Mammary epithelial cell (primary cell): ENCODE data around the gene BPIFB6.

ENCODE experiments used
- EZH2 ChIP-seq: IDR thresholded peaks from 2 replicates; pipeline ENCODE4 v1.6.1; 2012; ENCODE audit warnings: low read length, inconsistent platforms, borderline replicate concordance
- TF ChIP-seq, protein P1 (sequence below), 2 donors: IDR thresholded peaks in 1 of 2; conservative IDR thresholded peaks in 1 of 2; 2 replicates each; pipeline ENCODE4 v1.5.1; 2011 to 2012; ENCODE audit warnings: inconsistent platforms in 2 of 2, low read length in 2 of 2, mild to moderate bottlenecking in 2 of 2, control low read depth in 1 of 2, low read depth in 1 of 2; ENCODE audit not compliant: insufficient read depth in 1 of 2; ENCODE audit errors: extremely low read depth in 1 of 2

DNA sequence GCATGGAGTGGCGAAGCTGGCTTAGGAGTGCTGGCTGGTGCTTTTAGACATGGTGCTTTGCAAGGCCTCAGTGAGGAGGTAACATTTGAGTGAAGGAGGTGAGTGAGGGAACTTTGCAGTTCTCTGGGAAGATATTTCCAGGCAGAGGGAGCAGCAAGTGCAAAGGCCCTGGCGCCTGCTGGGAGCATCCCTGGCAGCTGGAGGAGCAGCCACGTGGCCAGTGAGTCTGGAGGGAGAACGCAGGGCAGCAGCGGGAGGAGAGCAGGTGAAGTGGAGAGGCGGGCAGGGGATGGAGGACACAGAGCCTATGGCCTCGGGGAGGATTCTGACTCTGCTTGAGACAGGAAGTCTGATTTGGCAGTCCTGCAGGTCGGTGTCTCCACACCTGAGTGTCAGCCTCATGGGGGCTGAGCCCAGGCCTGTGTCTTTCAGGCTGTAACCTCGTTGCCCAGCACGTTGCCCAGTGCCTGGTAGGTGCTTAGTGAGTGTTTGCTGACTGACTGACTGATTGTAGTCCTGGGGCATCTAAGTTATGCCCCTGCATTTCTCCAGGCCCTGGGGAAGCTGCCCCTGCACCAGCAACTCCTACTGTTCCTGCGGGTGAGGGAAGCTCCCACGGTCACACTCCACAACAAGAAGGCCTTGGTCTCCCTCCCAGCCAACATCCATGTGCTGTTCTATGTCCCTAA, 36.9 kb downstream of the BPIFB6 start:
- TF ChIP-seq, protein P1, sequence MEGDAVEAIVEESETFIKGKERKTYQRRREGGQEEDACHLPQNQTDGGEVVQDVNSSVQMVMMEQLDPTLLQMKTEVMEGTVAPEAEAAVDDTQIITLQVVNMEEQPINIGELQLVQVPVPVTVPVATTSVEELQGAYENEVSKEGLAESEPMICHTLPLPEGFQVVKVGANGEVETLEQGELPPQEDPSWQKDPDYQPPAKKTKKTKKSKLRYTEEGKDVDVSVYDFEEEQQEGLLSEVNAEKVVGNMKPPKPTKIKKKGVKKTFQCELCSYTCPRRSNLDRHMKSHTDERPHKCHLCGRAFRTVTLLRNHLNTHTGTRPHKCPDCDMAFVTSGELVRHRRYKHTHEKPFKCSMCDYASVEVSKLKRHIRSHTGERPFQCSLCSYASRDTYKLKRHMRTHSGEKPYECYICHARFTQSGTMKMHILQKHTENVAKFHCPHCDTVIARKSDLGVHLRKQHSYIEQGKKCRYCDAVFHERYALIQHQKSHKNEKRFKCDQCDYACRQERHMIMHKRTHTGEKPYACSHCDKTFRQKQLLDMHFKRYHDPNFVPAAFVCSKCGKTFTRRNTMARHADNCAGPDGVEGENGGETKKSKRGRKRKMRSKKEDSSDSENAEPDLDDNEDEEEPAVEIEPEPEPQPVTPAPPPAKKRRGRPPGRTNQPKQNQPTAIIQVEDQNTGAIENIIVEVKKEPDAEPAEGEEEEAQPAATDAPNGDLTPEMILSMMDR (conservative IDR thresholded peaks at IDR 0.05 in 1 of 2, IDR thresholded peaks at IDR 0.05 in 1 of 2; ENCODE audit: extremely low read depth in 1 of 2, insufficient read depth in 1 of 2, low read depth in 1 of 2, low read length in 2 of 2), result no peak
- no peak for TF ChIP-seq EZH2
